Esophagus muscularis mucosa (tissue), 2 donors: ENCODE measurements around the gene LAMA3.

Experiments used
- POLR2A ChIP-seq: fragments of 450-650 bp; IDR thresholded peaks from one replicate; pipeline ENCODE4 v1.6.1; 2017; ENCODE audit warnings: antibody characterized with exemption, moderate library complexity, mild to moderate bottlenecking, low read depth
- POLR2AphosphoS5 ChIP-seq, 2 donors: sonication (generic); formaldehyde crosslinking; IDR thresholded peaks; one replicate each; pipeline ENCODE4 v1.6.1; 2017; ENCODE audit warnings: antibody characterized with exemption in 2 of 2

DNA sequence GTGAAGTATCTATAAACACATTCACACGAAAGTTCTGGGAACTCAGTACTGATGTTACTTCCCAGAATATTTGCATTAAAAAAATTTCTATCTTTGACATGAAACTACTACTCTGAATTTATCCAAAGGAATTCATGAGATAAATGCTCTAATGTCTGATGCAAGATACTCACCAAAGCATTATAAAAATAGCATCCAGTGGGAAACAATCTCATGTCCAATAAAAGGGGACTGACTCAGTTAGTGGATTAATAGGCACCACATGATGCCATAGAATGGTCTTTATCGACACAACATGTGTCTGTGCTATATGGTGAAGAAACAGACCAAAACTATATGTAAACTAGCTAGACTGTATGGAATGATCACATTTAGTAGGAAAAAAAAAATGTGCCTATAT lies 33.9 kb downstream of the LAMA3 start:
- TF ChIP-seq POLR2A (no peak), POLR2AphosphoS5 (IDR thresholded peaks at IDR 0.05) (no peak)
